HG02852 (cell line): ENCODE results near the gene PIK3CD.
"Not testable (repeated sequence)": the region's sequence is repeated elsewhere in the genome, so short reads cannot be mapped to it uniquely, and the experiment has no call there.

Experiments
- ATAC-seq: cut with Tn5 transposase; IDR thresholded peaks from one replicate; pipeline ENCODE4 v1.9.1; 2021; ENCODE audit warnings: mild to moderate bottlenecking, moderate library complexity; ENCODE audit not compliant: unreplicated experiment

Gene PIK3CD

GRCh38 chr1:9687874-9688582 lies 36.5 kb downstream of the PIK3CD start:
- no peak for ATAC-seq

- ATAC-seq = no peak
Observed at GRCh38 chr1:9688599-9688998, 37.1 kb downstream of the PIK3CD start.

GRCh38 chr1:9689011-9689706 lies 37.6 kb downstream of the PIK3CD start:
- peak; percentile 56 for ATAC-seq

GRCh38 chr1:9689971-9690381 lies 38.4 kb downstream of the PIK3CD start:
- ATAC-seq = no peak

- ATAC-seq = no peak
Observed at GRCh38 chr1:9690440-9691107, 39.0 kb downstream of the PIK3CD start.

GRCh38 chr1:9691108-9691445 lies 39.5 kb downstream of the PIK3CD start:
- no peak for ATAC-seq

- no peak for ATAC-seq
Observed at GRCh38 chr1:9691691-9692090, 40.2 kb downstream of the PIK3CD start.

- ATAC-seq = no peak
Observed at GRCh38 chr1:9696793-9697192, 45.3 kb downstream of the PIK3CD start.

- ATAC-seq = no peak
Observed at GRCh38 chr1:9699361-9699760, 47.8 kb downstream of the PIK3CD start.

GRCh38 chr1:9700340-9700739 lies 48.8 kb downstream of the PIK3CD start:
- no peak for ATAC-seq

GRCh38 chr1:9701665-9702064 lies 50.1 kb downstream of the PIK3CD start:
- ATAC-seq = no peak

GRCh38 chr1:9703165-9703509 lies 51.6 kb downstream of the PIK3CD start:
- ATAC-seq = no peak

GRCh38 chr1:9703681-9704080 lies 52.1 kb downstream of the PIK3CD start:
- no peak for ATAC-seq

GRCh38 chr1:9705337-9706093 lies 54.0 kb downstream of the PIK3CD start:
- ATAC-seq = no peak

GRCh38 chr1:9706178-9706577 lies 54.6 kb downstream of the PIK3CD start:
- no peak for ATAC-seq

GRCh38 chr1:9710037-9710436 lies 58.5 kb downstream of the PIK3CD start:
- no peak for ATAC-seq

GRCh38 chr1:9711466-9712020 lies 60.0 kb downstream of the PIK3CD start:
- ATAC-seq = no peak

- not testable (repeated sequence) for ATAC-seq
Observed at GRCh38 chr1:9712767-9713166, 61.2 kb downstream of the PIK3CD start.

- ATAC-seq = no peak
Observed at GRCh38 chr1:9714257-9714718, 62.8 kb downstream of the PIK3CD start.

- ATAC-seq = no peak
Observed at GRCh38 chr1:9715536-9716226, 64.2 kb downstream of the PIK3CD start.
